CD4-positive, alpha-beta T cell treated with Interferon gamma for 1 hour (primary cell): ENCODE data around the gene STON2.
"Not testable (repeated sequence)": the region's sequence is repeated elsewhere in the genome, so short reads cannot be mapped to it uniquely, and the experiment has no call there.

Source experiments
- DNase-seq: peaks from one replicate; pipeline ENCODE4 v3.0.0-alpha.2; 2020

STON2 gene

GRCh38 chr14:81382517-81383225 lies 17.5 kb downstream of the STON2 start:
- DNase-seq = no peak

GRCh38 chr14:81380009-81380408 lies 20.1 kb downstream of the STON2 start:
- DNase-seq = not testable (repeated sequence)

- no peak for DNase-seq
These were observed 28.3 kb downstream of the STON2 start for GRCh38 chr14:81371802-81372201.

- DNase-seq = no peak
These were observed 32.6 kb downstream of the STON2 start for GRCh38 chr14:81367563-81367962.

- DNase-seq = no peak
These were observed 33.2 kb downstream of the STON2 start for GRCh38 chr14:81366884-81367283.

GRCh38 chr14:81366214-81366613 lies 33.9 kb downstream of the STON2 start:
- DNase-seq = no peak

GRCh38 chr14:81363746-81364378 lies 36.3 kb downstream of the STON2 start:
- DNase-seq = no peak

GRCh38 chr14:81353691-81354323 lies 46.3 kb downstream of the STON2 start:
- no peak for DNase-seq

GRCh38 chr14:81352413-81352812 lies 47.7 kb downstream of the STON2 start:
- DNase-seq = no peak

- DNase-seq = no peak
These were observed 48.9 kb downstream of the STON2 start for GRCh38 chr14:81351205-81351604.

GRCh38 chr14:81350344-81351130 lies 49.6 kb downstream of the STON2 start:
- no peak for DNase-seq

GRCh38 chr14:81348061-81348460 lies 52.1 kb downstream of the STON2 start:
- no peak for DNase-seq

GRCh38 chr14:81345781-81346180 lies 54.3 kb downstream of the STON2 start:
- DNase-seq = no peak

- DNase-seq = no peak
These were observed 55.5 kb downstream of the STON2 start for GRCh38 chr14:81344481-81345160.

- no peak for DNase-seq
These were observed 56.4 kb downstream of the STON2 start for GRCh38 chr14:81343701-81344100.

GRCh38 chr14:81342850-81343580 lies 57.1 kb downstream of the STON2 start:
- DNase-seq = no peak

GRCh38 chr14:81341781-81342180 lies 58.3 kb downstream of the STON2 start:
- no peak for DNase-seq

GRCh38 chr14:81341370-81341769 lies 58.8 kb downstream of the STON2 start:
- no peak for DNase-seq

- DNase-seq = no peak
These were observed 59.9 kb downstream of the STON2 start for GRCh38 chr14:81340201-81340600.

GRCh38 chr14:81337073-81337472 lies 63.1 kb downstream of the STON2 start:
- no peak for DNase-seq

GRCh38 chr14:81336009-81336408 lies 64.1 kb downstream of the STON2 start:
- DNase-seq = no peak

- DNase-seq = no peak
These were observed 67.4 kb downstream of the STON2 start for GRCh38 chr14:81332725-81333124.
